ENCODE results near the gene PROX2.
A peak's percentile ranks its signal among the peaks of the same experiment; 100 is the strongest.

Gene PROX2

GRCh38 chr14:74875204-74875603 lies 741 bp downstream of the PROX2 start:
- DNase-seq: no peak

- no peak for DNase-seq
Observed at GRCh38 chr14:74871819-74872218, 4.1 kb downstream of the PROX2 start.

GRCh38 chr14:74868739-74869138 lies 7.2 kb downstream of the PROX2 start:
- no peak for DNase-seq

GRCh38 chr14:74867673-74868072 lies 8.3 kb downstream of the PROX2 start:
- no peak for DNase-seq

- no peak for DNase-seq
Observed at GRCh38 chr14:74866708-74867389, 9.1 kb downstream of the PROX2 start.

GRCh38 chr14:74865156-74865555 lies 10.8 kb downstream of the PROX2 start:
- DNase-seq: no peak

GRCh38 chr14:74864198-74864597 lies 11.7 kb downstream of the PROX2 start:
- DNase-seq: no peak

- DNase-seq: no peak
Observed at GRCh38 chr14:74863274-74863673, 12.7 kb downstream of the PROX2 start.

- DNase-seq: no peak
Observed at GRCh38 chr14:74861734-74862090, 14.2 kb downstream of the PROX2 start.

GRCh38 chr14:74860899-74861733 lies 14.8 kb downstream of the PROX2 start:
- peak; percentile 80 for DNase-seq

GRCh38 chr14:74859757-74860552 lies 16.0 kb downstream of the PROX2 start:
- DNase-seq: no peak

- DNase-seq: no peak
Observed at GRCh38 chr14:74858022-74858421, 17.9 kb downstream of the PROX2 start.

- peak; percentile 8 for DNase-seq
Observed at GRCh38 chr14:74856366-74856765, 19.6 kb downstream of the PROX2 start.

GRCh38 chr14:74855945-74856344 lies 20.0 kb downstream of the PROX2 start:
- DNase-seq: peak; percentile 27

- no peak for DNase-seq
Observed at GRCh38 chr14:74855021-74855420, 20.9 kb downstream of the PROX2 start.

GRCh38 chr14:74853581-74853980 lies 22.4 kb downstream of the PROX2 start:
- no peak for DNase-seq

GRCh38 chr14:74852922-74853530 lies 22.9 kb downstream of the PROX2 start:
- no peak for DNase-seq

GRCh38 chr14:74848768-74849167 lies 27.2 kb downstream of the PROX2 start:
- no peak for DNase-seq

- DNase-seq: no peak
Observed at GRCh38 chr14:74846968-74847665, 28.8 kb downstream of the PROX2 start.

- no peak for DNase-seq
Observed at GRCh38 chr14:74846168-74846567, 29.8 kb downstream of the PROX2 start.

GRCh38 chr14:74843653-74844052 lies 32.3 kb downstream of the PROX2 start:
- DNase-seq: no peak
